HepG2 (cell line): ENCODE data around the gene HPD. TPM values are rescaled to one million over a fixed set of nuclear protein-coding genes. Genes with fewer than 3 reads are reported as not detected.

Source experiments
- ARID2 ChIP-seq: sonication (generic); formaldehyde crosslinking; IDR thresholded peaks from 2 replicates; pipeline ENCODE4 v1.8.1; 2022; ENCODE audit warnings: mild to moderate bottlenecking, missing genetic modification reagents, borderline replicate concordance
- ARNT ChIP-seq: fragments of 450-650 bp; IDR thresholded peaks from 2 replicates; pipeline ENCODE4 v1.6.1; 2017
- HNF4G ChIP-seq, 2 experiments: sonication (generic) in 1 of 2; formaldehyde crosslinking in 1 of 2; IDR thresholded peaks; 2 replicates each; pipeline versions ENCODE4 v1.4.0 to v1.6.1; 2011 to 2020; ENCODE audit warnings: borderline replicate concordance in 2 of 2, low read depth in 2 of 2, mild to moderate bottlenecking in 2 of 2, low read length in 1 of 2, missing genetic modification reagents in 1 of 2, moderate library complexity in 1 of 2
- HOMEZ ChIP-seq: IDR thresholded peaks from 2 replicates; pipeline ENCODE4 v1.6.1; 2016; ENCODE audit warnings: low read depth
- IRF9 ChIP-seq: sonication (generic); formaldehyde crosslinking; IDR thresholded peaks from 2 replicates; pipeline ENCODE4 v1.8.0; 2022; ENCODE audit warnings: missing genetic modification reagents, mild to moderate bottlenecking, borderline replicate concordance
- MIER2 ChIP-seq: IDR thresholded peaks from 2 replicates; pipeline ENCODE4 v1.6.1; 2016; ENCODE audit warnings: missing biosample characterization, missing genetic modification reagents
- NR2C2 ChIP-seq: sonication (generic); formaldehyde crosslinking; IDR thresholded peaks from 2 replicates; pipeline ENCODE4 v1.4.0; 2020; ENCODE audit warnings: missing genetic modification reagents, mild to moderate bottlenecking, moderate library complexity, borderline replicate concordance
- NR2F6 ChIP-seq, 2 experiments: IDR thresholded peaks; 2 replicates each; pipeline ENCODE4 v1.6.1; 2016; ENCODE audit warnings: antibody characterized with exemption in 1 of 2, mild to moderate bottlenecking in 1 of 2
- PPARG ChIP-seq: conservative IDR thresholded peaks from 2 replicates; pipeline ENCODE4 v1.6.1; 2016; ENCODE audit warnings: missing biosample characterization, missing genetic modification reagents
- RFXANK ChIP-seq: IDR thresholded peaks from 2 replicates; pipeline ENCODE4 v1.6.1; 2016
- TGIF2 ChIP-seq: IDR thresholded peaks from 2 replicates; pipeline ENCODE4 v1.6.1; 2016; ENCODE audit warnings: control low read depth, missing compliant biosample characterization
- ZMYM4 ChIP-seq: sonication (generic); formaldehyde crosslinking; IDR thresholded peaks from 2 replicates; pipeline ENCODE4 v1.8.1; 2023; ENCODE audit warnings: mild to moderate bottlenecking, missing genetic modification reagents
- ZNF142 ChIP-seq: sonication (generic); formaldehyde crosslinking; IDR thresholded peaks from 2 replicates; pipeline ENCODE4 v1.4.0; 2020; ENCODE audit warnings: missing genetic modification reagents
- ZNF331 ChIP-seq: sonication (generic); formaldehyde crosslinking; IDR thresholded peaks from 2 replicates; pipeline ENCODE4 v1.4.0; 2020; ENCODE audit warnings: missing genetic modification reagents
- ZNF430 ChIP-seq: sonication (generic); formaldehyde crosslinking; IDR thresholded peaks from 2 replicates; pipeline ENCODE4 v1.9.0; 2021; ENCODE audit warnings: mild to moderate bottlenecking, missing genetic modification reagents
- ZNF652 ChIP-seq: IDR thresholded peaks from 2 replicates; pipeline ENCODE4 v1.6.1; 2016; ENCODE audit warnings: low read depth, borderline replicate concordance
- polyA plus RNA-seq, 8 experiments: library from polyadenylated mRNA; depleted of rRNA in 3 of 8; stranded (reverse) in 7 of 8; unstranded in 1 of 8; fragments of >200 nt; fragmentation: Illumina TruSeq in 4 of 8; extraction: Trizol in 4 of 8; gene quantifications; 2 replicates each; pipeline versions ENCODE4 v1.2.1 to v1.2.3, GENCODE V29; 2011 to 2016; ENCODE audit warnings: low read depth in 4 of 8, missing spikeins in 1 of 8, mixed read lengths in 1 of 8; ENCODE audit not compliant: insufficient read depth in 1 of 8
- total RNA-seq, 5 experiments: library from RNA; depleted of rRNA; stranded (reverse); fragments of >200 nt; fragmentation: Illumina TruSeq; extraction: Trizol; gene quantifications; 2 replicates each; pipeline ENCODE4 v1.2.3, GENCODE V29; 2016; ENCODE audit warnings: low read depth in 1 of 5
- TF ChIP-seq, protein P1 (sequence below): sonication (generic); formaldehyde crosslinking; IDR thresholded peaks from 2 replicates; pipeline ENCODE4 v1.4.0; 2020; ENCODE audit warnings: missing genetic modification reagents, borderline replicate concordance

The HPD gene
- total and polyA plus RNA-seq, 2 of the 13 experiments (the other 11 are each of a cell fraction or from before 2014, with no cell fraction given), result 120 to 195 TPM

GRCh38 chr12:121795034-121795968 is 63.4 kb downstream of the HPD start (continued):
- 0 out of 2 replicates have a peak, but pooled peaks have one; percentile 14 for TF ChIP-seq IRF9 (CRISPR knock-in tag)
- TF ChIP-seq, protein P1, sequence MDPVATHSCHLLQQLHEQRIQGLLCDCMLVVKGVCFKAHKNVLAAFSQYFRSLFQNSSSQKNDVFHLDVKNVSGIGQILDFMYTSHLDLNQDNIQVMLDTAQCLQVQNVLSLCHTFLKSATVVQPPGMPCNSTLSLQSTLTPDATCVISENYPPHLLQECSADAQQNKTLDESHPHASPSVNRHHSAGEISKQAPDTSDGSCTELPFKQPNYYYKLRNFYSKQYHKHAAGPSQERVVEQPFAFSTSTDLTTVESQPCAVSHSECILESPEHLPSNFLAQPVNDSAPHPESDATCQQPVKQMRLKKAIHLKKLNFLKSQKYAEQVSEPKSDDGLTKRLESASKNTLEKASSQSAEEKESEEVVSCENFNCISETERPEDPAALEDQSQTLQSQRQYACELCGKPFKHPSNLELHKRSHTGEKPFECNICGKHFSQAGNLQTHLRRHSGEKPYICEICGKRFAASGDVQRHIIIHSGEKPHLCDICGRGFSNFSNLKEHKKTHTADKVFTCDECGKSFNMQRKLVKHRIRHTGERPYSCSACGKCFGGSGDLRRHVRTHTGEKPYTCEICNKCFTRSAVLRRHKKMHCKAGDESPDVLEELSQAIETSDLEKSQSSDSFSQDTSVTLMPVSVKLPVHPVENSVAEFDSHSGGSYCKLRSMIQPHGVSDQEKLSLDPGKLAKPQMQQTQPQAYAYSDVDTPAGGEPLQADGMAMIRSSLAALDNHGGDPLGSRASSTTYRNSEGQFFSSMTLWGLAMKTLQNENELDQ, result no peak
- no peak for TF ChIP-seq PPARG (CRISPR knock-in tag)
- peak; percentile 12; the same call in 1 of the 2 replicates for TF ChIP-seq NR2C2 (CRISPR knock-in tag)
- TF ChIP-seq ARID2 (CRISPR knock-in tag), result no peak
- no peak; the same call in 1 of the 2 replicates for TF ChIP-seq HOMEZ (CRISPR knock-in tag)
- 0 out of 2 replicates have a peak, but pooled peaks have one; percentile 27 for TF ChIP-seq RFXANK
- TF ChIP-seq TGIF2 (CRISPR knock-in tag), result no peak
- no peak for TF ChIP-seq MIER2 (CRISPR knock-in tag)
- peak; percentile 54; the same call in 1 of the 2 replicates for TF ChIP-seq ZMYM4 (CRISPR knock-in tag)
- TF ChIP-seq ZNF142 (CRISPR knock-in tag), result no peak
- TF ChIP-seq ZNF430 (CRISPR knock-in tag), result no peak
- peak; percentile 57; the same call in 1 of the 2 replicates for TF ChIP-seq ZNF331 (CRISPR knock-in tag)
- no peak for TF ChIP-seq ARNT
- TF ChIP-seq NR2F6 (IDR thresholded peaks at IDR 0.05), result no peak
- TF ChIP-seq NR2F6 (CRISPR knock-in tag; IDR thresholded peaks at IDR 0.05), result 0 out of 2 replicates have a peak, but pooled peaks have one; percentile 46
- peak; percentile 13; the same call in 1 of the 2 replicates for TF ChIP-seq HNF4G (IDR thresholded peaks at IDR 0.05; ENCODE audit: borderline replicate concordance, low read depth, low read length)
- TF ChIP-seq HNF4G (CRISPR knock-in tag; IDR thresholded peaks at IDR 0.05; ENCODE audit: borderline replicate concordance, low read depth), result no peak
- TF ChIP-seq ZNF652 (CRISPR knock-in tag), result no peak; the same call in 1 of the 2 replicates
